Fibroblast of skin of abdomen (primary cell): Measurements from ENCODE around the gene PROM2. TPM values are rescaled to one million over a fixed set of nuclear protein-coding genes. Genes with fewer than 3 reads are reported as not detected.
"Not testable (repeated sequence)": the region's sequence is repeated elsewhere in the genome, so short reads cannot be mapped to it uniquely, and the experiment has no call there.

ENCODE experiments used
- DNase-seq: peaks from one replicate; pipeline ENCODE4 v3.0.0-alpha.2; 2013
- polyA plus RNA-seq, 2 experiments: library from polyadenylated mRNA; unstranded; fragments of 120-200 nt; gene quantifications; one replicate each; pipeline ENCODE4 v1.2.1, GENCODE V29; 2013; ENCODE audit not compliant: insufficient read length in 2 of 2

PROM2 gene, protein sequence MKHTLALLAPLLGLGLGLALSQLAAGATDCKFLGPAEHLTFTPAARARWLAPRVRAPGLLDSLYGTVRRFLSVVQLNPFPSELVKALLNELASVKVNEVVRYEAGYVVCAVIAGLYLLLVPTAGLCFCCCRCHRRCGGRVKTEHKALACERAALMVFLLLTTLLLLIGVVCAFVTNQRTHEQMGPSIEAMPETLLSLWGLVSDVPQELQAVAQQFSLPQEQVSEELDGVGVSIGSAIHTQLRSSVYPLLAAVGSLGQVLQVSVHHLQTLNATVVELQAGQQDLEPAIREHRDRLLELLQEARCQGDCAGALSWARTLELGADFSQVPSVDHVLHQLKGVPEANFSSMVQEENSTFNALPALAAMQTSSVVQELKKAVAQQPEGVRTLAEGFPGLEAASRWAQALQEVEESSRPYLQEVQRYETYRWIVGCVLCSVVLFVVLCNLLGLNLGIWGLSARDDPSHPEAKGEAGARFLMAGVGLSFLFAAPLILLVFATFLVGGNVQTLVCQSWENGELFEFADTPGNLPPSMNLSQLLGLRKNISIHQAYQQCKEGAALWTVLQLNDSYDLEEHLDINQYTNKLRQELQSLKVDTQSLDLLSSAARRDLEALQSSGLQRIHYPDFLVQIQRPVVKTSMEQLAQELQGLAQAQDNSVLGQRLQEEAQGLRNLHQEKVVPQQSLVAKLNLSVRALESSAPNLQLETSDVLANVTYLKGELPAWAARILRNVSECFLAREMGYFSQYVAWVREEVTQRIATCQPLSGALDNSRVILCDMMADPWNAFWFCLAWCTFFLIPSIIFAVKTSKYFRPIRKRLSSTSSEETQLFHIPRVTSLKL
- polyA plus RNA-seq (2013, experiment 1 of 2; ENCODE audit: insufficient read length), result 0.82 TPM
- 0.66 TPM for polyA plus RNA-seq (2013, experiment 2 of 2; ENCODE audit: insufficient read length)

GRCh38 chr2:95274291-95275150, at the start of gene PROM2:
TSS of gene PROM2 (plus strand) at chr2:95274449. CDS start at chr2:95274586, 137 bp downstream.
- DNase-seq, result no peak

GRCh38 chr2:95225658-95226057, 48.6 kb upstream of the PROM2 start:
- no peak for DNase-seq

DNA sequence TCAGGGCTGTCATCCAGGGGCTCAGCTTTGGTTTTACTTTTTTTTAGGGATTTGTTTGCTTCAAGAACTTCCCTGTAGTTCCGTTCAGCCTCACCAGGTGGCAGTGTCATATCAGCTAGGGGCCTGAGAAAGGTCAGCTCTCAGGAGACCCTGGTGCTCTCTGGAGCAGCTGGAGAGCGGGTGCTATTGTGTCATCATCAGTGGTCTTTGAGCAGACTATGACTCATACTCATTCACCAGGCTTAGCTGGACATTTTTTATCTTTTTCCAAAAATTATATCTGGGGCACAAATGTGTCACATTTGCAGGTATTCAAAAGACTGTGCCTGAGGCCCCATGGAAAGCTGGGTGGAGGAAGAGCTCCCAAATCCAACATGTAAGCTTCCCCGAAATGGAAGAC, 42.5 kb upstream of the PROM2 start:
- DNase-seq, result peak; percentile 67

DNA sequence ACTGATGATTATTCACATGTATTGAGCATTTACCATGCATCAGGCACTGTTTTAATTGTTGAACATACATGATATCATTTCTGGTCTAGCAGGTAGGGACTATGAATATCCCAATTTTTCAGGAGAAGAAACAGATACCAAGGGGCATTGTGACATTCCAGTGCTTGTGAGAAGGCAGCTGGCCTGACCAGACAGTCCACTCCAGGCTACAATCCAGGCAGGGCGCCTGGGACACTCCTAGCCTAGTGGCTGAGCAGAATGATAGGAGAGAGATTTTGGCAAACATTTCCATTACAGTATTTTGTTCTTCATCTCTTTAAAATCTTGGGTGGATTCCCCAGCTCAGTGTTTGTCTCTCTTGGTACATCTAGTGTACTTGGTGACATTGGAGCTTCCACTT, 42.0 kb upstream of the PROM2 start:
- no peak for DNase-seq

GRCh38 chr2:95234286-95234785, 39.9 kb upstream of the PROM2 start:
- no peak for DNase-seq

- DNase-seq, result no peak
These were observed 39.4 kb upstream of the PROM2 start for GRCh38 chr2:95234816-95235215.

GRCh38 chr2:95238131-95238530, 36.1 kb upstream of the PROM2 start:
- no peak for DNase-seq

GRCh38 chr2:95240091-95240490, 34.2 kb upstream of the PROM2 start:
- DNase-seq, result no peak

- DNase-seq, result no peak
These were observed 33.7 kb upstream of the PROM2 start for GRCh38 chr2:95240556-95240955.

DNA sequence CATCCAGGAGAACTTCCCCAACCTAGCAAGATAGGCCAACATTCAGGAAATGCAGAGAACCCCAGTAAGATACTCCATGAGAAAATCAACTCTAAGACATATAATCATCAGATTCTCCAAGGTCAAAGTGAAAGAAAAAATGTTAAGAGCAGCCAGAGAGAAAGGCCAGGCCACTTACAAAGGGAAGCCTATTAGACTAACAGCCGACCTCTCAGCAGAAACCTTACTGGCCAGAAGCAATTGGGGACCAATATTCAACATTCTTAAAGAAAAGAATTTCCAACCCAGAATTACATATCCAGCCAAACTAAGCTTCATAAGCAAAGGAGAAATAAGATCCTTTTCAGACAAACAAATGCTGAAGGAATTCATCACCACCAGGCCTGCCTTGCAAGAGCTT, 32.2 kb upstream of the PROM2 start:
- not testable (repeated sequence) for DNase-seq

DNA sequence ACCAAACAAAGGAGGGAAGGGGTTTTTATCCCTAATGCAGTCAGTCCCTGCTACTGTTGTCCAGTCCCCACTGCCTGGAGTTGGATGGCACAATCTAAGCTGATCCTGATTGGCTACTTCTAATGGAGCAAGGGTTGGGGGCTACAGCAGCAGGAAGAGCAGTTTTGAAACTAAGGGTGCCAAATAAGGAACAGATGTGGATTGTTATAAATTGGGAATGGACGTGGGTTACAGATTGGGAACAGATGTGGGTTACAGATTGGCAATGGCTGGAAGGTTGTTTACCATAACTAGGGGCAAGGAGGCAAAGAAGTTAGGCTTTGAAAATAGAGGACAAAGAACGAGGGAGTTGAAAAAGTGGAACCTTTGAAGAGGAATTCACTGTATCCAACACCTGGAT, 16.0 kb upstream of the PROM2 start:
- no peak for DNase-seq

DNA sequence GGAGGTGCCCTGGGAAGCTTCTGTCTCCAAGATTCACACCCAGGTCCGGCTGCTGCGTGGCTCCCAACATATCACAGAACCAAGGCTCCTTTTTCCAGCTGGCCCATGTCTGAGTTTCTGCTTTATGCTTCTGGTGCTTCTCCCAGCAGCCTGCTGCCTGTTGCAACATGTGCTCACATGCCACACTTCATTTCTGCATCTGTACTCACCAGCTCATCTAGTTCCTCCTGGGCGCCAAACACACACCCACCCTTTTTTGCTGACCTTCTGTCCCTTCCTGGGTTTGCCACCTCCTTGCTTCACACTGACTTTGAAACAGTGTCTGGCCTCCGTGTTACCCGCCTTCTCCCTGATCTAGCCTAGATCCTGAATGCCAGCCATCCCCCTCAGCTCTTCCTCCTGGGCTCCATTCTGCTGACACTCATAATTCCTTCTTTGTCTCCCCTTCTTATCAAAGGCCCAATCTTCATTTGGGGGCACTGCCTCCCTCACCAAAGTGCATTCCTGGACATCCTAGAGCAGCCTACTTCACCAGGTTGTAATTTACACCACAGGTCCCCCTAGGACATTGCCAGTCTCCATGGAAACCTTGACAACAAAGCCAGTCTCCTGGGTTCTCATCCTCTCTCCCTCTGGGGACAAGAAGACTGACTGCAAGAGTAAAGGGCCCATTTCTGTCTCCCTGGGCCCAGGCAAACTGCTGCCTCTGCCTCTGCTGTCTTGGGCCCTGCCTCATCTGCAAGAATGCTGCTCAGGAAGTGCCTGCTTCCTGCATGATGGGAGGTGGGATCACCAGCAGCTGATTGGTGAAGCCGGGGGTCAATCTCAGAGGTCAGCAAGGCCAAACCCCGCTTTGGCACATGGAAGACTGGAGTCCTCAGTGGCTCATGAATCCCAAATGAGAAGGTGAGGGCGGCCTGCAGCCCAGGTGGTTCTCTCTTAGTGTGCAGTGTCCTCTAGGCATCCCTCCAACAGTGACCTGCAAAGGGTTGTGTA, 13.9 kb upstream of the PROM2 start:
- DNase-seq, result no peak

- DNase-seq, result no peak
These were observed 12.6 kb upstream of the PROM2 start for GRCh38 chr2:95261602-95262001.

GRCh38 chr2:95262896-95263542, 11.2 kb upstream of the PROM2 start:
- DNase-seq, result no peak

- no peak for DNase-seq
These were observed 9.6 kb upstream of the PROM2 start for GRCh38 chr2:95264624-95265023.

DNA sequence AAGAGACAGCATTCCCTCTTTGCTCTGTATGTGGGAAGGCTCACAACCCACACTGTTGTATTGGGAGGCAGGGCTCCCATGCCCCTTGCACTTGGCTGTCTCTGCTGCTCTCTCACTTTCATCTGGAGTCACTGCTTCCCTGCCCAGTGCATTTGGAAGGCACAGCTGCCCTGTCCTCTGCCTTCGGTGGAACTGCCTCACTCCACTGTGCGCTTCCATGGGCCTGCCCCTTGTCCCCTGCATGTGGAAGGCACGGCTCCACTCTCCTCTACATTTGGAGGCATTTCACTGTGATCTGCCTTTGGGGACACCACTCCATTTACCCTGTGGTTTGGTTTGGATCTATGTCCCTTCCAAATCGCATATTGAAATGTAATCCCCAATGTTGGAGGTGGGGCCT, 9.1 kb upstream of the PROM2 start:
- no peak for DNase-seq

DNA sequence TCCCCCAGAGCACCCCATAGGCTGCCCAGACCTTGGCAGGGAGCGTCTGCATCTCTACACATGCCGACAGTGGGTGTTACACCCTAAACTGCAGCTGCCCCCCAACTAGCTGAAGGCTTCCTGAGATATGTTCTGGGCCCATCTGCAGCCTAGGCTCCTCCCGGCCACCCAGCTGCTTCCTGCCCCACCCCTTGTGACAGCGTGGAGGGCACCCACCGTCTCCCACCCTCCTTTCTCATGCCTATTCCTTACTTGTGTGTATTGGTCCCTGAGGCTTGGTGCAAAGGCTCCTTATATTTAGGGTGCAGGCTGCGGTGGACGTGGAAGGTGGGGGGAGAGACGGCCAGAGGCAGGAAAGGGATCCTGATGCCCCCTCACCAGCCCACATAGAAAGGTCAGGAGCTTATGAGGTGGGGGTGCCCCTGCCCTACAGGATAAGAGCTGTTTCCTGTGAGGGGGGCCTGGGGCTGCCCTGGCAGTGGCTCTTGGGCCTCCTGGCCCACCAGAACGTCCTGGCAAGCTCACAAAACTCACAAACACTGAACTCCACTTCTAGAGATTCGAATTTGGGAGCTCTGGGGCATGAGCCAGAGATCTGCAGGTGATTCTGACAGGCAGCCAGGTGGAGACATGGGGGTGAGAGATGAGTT, 7.3 kb upstream of the PROM2 start:
- DNase-seq, result no peak

DNA sequence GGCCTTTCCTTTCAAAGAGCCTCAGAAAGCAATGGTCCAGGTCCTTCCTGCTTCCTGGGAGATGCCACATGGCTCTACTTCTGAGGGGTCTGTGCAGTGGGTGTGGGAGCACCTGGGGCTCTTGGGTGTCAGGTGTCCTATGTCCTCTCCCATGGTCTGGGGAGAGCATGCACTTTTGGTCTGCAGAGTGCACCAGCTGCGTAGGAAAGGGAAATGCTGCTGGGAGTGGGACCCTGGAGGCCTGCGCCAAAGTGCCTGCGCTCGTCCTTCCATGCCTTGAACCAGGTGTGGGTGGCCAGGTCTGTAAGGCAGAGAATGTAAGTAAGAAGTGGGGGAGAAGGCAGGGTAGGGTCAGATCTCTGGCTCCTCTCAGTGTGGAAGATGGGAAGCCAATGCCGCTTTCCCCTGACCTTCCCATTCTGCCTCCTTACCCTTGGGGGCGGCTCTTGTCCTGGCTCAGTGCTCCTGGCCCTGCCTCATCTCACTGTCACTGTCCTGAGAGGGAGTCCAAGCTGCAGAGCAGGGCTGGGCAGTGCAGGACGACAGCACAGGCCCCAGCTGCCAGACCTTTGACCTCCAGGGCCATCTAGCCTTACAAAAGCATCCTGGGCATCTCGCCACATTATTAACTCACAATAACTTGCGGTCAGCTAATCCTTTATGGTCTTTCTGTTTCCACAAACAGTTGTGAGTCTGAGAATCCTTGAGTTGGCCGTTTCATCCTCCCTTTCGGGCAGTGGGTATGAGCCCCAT, 6.6 kb upstream of the PROM2 start:
- DNase-seq, result no peak
